OCI-LY7 (cell line): ENCODE data around the gene UBXN7.
"Not testable (repeated sequence)": the region's sequence is repeated elsewhere in the genome, so short reads cannot be mapped to it uniquely, and the experiment has no call there.

Experiments
- CTCF ChIP-seq: fragments of 200-600 bp; sonication (generic); conservative IDR thresholded peaks from 2 replicates; pipeline ENCODE4 v1.5.1; 2014; ENCODE audit warnings: mild to moderate bottlenecking, antibody characterized with exemption, low read length, moderate library complexity, mixed read lengths
- EZH2phosphoT487 ChIP-seq: fragments of 200-600 bp; sonication (generic); IDR thresholded peaks from 2 replicates; pipeline ENCODE4 v1.6.1; 2018; ENCODE audit warnings: low read depth, borderline replicate concordance, mild to moderate bottlenecking, mixed run types, antibody characterized with exemption, low read length, moderate library complexity, mixed read lengths

- TF ChIP-seq CTCF, EZH2phosphoT487: not testable (repeated sequence)
These were observed 38.0 kb upstream of the UBXN7 start for GRCh38 chr3:196470182-196470581.
